Choroid plexus epithelial cell (primary cell): Measurements from ENCODE around the gene PSMC1.
A peak's percentile ranks its signal among the peaks of the same experiment; 100 is the strongest.

Experiments
- DNase-seq: peaks from one replicate; pipeline ENCODE4 v3.0.0-alpha.2; 2010; ENCODE audit warnings: low read depth
- H3K4me3 ChIP-seq: 2 replicates; pipeline ENCODE4 v1.5.1; 2011; ENCODE audit warnings: low read depth, mild to moderate bottlenecking, control low read depth, low read length, moderate library complexity
- CTCF ChIP-seq: conservative IDR thresholded peaks from 2 replicates; pipeline ENCODE4 v1.5.1; 2011; ENCODE audit warnings: low read depth, mild to moderate bottlenecking, control low read depth, inconsistent platforms, low read length, moderate library complexity

The PSMC1 gene

GRCh38 chr14:90318016-90318415 is 61.7 kb downstream of the PSMC1 start:
- TF ChIP-seq CTCF: no peak
- DNase-seq: no peak
- no peak overlapping the region for H3K4me3 ChIP-seq

GRCh38 chr14:90319173-90319572 is 62.8 kb downstream of the PSMC1 start:
- DNase-seq: peak; percentile 21

GRCh38 chr14:90319634-90320541 is 63.5 kb downstream of the PSMC1 start:
- no peak for DNase-seq
- H3K4me3 ChIP-seq: no peak overlapping the region
- no peak for TF ChIP-seq CTCF

More at GRCh38 chr14:90319173-90319572, 62.8 kb downstream of the PSMC1 start:
- H3K4me3 ChIP-seq: no peak overlapping the region
- TF ChIP-seq CTCF: no peak

- H3K4me3 ChIP-seq: no peak overlapping the region
- no peak for DNase-seq
- no peak for TF ChIP-seq CTCF
These were observed 65.5 kb downstream of the PSMC1 start for GRCh38 chr14:90321891-90322290.
